HG02884 (cell line): Measurements from ENCODE around the gene XKR8.
"Not testable (repeated sequence)": the region's sequence is repeated elsewhere in the genome, so short reads cannot be mapped to it uniquely, and the experiment has no call there.

Experiments used
- ATAC-seq: cut with Tn5 transposase; IDR thresholded peaks from one replicate; pipeline ENCODE4 v1.9.1; 2021; ENCODE audit warnings: mild to moderate bottlenecking, moderate library complexity; ENCODE audit not compliant: unreplicated experiment

XKR8 gene

DNA sequence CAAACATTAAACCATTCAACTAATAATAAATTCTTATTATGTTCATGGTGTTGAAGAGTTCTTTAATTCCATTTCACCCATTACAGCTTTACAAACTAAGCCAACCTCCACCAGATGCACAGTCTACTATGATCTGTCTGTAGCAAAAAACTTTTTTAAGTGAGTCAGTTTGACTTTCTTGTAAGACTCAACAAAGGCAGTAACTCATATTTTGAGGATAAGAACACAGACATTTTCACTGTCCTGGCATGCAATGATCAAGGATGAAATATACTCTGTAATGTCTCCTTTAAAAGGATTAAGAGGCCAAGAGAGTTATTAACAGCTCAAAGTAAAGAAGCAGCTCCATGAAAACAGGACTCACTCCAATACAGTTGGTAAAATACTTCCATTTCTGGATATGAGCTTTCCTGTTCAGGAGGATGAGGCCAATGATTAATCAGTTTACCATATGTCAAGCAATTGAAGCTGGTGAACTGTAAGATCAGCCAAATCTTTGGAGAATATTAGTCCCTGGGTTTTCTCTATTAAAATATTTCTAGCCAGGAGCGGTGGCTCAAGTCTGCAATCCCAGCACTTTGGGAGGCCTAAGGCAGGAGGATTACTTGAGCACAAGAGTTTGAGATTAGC, 20.6 kb downstream of the XKR8 start:
- no peak for ATAC-seq

DNA sequence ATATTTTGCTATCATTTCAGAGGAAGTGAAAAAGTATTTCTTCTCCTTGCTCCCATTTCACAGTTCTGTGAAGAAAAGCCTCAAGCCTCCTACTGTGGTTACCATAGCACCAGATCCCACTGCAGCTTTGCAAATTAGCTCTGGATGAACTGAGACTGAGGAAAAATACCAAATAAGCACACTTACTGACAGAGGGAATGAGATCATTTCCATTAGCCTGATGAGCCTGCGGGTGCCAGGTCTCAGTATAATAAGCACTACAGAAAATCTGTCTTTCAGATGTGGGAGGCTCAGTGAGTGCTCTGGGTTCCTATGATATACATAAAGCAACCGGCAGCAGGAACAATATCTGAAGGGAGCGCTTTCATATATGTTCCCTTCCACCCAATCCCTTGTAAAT, 21.4 kb downstream of the XKR8 start:
- ATAC-seq = no peak

DNA sequence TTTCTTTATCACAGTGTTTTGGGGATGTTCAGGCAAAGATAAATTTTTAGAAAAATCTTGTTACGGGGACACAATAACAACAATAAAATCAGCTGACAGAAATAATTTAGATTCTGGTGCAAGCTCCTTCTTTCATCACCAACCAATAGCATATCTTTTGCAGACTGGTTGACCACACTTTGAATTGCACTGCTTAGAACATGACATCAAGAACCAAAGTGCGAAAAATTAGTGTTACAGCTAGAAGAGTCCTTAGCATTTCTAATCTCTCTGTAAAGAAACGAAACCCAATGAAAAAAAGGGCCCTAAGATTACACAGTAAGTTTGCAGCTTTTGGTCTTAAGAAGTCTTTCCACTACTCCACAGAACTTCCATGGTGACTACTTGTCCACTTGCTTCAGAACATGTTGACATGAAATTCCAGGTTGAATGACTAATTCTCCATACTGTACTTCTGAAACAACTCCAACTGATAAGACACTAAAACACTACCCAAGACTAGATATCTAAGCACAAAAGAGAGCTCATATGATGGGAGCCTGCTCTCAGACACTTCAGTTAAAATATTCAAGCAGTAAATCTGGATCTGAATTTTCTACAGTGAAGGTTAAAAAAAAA, 31.3 kb downstream of the XKR8 start:
- no peak for ATAC-seq

DNA sequence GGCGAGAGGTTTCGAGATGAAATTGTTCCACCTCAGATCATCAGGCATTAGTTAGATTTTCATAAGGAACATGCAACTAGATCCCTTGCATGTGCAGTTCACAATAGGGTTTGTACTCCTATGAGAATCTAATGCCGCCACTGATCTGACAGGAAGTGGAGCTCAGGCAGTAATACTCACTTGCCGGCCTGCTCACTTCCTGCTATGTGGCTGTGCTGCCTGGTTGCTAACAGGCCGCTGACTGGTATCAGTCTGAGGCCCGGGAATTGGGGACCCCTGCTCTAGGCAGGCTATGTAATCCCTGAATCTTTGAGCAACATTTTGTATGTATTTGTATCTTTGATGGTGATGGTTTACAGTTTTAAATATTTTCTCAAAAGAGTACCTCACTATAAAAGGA, 32.5 kb downstream of the XKR8 start:
- ATAC-seq = no peak

DNA sequence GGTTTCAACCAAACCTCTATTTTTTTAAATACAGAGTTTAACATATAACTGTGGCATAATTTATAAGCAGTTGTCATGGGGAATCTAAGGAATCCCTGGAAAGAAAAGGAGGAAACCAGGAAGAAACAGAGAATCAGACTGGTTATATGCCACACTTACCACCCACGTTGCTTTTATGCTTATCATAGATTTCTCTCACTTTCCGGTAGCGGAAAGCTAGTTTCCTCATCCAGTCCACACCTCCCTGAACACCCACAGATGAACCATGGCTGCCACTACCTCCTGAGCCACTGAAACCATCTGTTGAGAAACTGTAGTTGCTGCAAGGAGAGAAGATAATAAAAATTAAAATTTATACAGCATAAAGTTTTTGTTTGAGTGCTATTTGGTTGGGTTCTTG, 33.5 kb downstream of the XKR8 start:
- ATAC-seq = no peak

DNA sequence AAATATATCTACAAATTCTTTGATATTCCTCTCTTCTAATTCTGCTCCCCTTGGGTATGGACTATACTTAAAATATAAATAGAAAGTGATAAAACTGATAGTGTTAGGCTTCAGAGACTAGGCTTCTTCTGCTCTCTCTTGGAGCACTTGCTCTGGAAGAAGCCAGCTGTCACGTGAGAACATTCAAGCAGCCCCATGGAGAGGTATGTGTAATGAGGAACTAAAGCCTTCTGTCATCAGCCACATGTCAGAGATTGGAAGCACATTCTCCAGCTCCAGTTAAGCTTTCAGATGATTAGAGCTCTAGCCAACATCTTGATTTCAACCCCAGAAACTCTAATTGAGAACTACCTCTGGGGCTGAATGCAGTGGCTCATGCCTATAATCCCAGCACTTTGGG, 34.3 kb downstream of the XKR8 start:
- no peak for ATAC-seq

DNA sequence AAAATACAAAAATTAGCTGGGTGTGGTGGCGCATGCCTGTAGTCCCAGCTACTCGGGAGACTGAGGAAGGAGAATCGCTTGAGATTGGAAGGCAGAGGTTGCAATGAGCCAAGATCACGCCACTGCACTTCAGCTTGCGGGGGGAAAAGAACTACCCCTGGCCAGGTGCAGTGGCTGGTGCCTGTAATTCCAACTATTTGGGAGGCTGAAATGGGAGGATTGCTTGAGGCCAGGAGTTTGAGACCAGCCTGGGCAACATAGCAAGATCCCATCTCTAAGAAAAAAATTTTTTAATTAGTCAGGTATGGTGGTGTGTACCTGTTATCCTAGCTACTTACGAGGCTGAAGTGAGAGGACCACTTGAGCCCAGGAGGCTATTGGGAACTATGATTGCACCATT, 34.8 kb downstream of the XKR8 start:
- ATAC-seq = not testable (repeated sequence)

DNA sequence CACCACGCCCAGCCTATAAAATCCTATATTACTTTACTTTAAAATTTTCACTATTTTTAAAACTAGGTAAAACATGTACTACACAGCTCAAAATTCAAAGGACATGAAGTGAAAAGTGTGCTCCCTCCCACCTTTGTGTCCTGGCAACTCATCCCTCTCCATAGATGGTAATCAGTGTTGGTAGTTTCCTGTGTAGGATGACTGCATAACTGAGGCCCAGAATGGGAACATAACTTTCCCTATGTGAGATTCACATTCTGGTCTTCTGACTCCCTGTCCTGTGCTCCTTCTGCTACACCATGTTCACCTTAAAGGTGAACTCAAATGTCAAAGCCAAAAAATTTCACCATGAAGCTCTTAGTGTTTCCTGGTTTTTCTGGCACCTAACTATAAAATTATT, 39.3 kb downstream of the XKR8 start:
- ATAC-seq = no peak

DNA sequence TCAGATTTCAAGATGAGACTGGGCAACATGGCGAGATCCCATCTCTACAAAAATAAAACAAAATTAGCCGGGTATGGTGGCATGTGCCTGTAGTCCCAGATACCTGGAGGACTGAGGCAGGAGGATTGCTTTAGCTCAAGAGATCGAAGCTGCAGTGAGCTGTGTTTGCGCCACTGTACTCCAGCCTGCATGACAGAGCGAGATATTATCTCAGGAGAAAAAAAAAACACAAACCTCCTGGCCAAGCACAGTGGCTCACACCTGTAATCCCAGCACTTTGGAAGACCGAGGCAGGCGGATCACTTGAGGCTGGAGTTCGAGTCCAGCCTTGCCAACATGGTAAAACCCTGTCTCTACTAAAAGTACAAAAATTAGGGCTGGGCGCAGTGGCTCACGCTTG, 42.8 kb downstream of the XKR8 start:
- no peak for ATAC-seq

DNA sequence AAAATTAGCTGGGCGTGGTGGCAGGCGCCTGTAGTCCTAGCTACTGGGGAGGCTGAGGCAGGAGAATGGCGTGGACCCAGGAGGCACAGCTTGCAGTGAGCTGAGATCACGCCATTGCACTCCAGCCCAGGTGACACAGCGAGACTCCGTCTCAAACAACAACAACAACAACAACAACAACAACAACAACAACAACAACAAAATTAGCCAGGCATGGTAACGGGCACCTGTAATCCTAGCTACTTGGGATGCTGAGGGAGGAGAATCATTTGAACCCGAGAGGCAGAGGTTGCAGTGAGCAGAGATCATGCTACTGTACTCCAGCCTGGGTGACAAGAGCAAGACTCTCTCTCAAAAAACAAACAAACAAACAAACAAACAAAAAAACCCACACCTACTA, 43.3 kb downstream of the XKR8 start:
- not testable (repeated sequence) for ATAC-seq

DNA sequence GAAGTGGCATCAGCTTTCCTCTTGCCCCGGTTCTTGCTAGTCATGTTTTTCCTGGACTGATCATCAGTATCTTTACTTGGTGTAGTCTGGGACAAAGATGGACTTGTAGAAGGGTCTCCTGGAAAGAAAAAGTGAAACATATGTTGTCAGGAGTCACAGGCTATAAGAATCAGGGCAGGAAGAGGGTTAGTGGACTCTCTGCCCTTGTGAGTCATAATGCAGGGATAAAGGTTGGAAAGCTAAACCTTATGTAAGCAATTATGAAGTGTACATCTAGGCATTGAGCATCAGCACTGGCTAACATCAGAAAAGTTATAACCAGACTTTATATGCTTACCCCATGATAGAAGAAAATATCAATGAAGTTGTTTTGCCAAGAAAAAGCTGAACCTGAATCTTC, 51.2 kb downstream of the XKR8 start:
- no peak for ATAC-seq
